ENCODE data around the gene EPS8L2. TPM values are rescaled to one million over a fixed set of nuclear protein-coding genes. Genes with fewer than 3 reads are reported as not detected.

The EPS8L2 gene
- total RNA-seq, 4 donors from 2014 or later = 14.1 to 27.6 (median 22.3) TPM

GRCh38 chr11:693887-694562 is 12.0 kb upstream of the EPS8L2 start:
- no peak for TF ChIP-seq CTCF (IDR thresholded peaks at IDR 0.05)
- DNase-seq (ENCODE audit: low spot score) (no peak), ATAC-seq (ENCODE audit: low FRiP score) (no peak)

- no peak for TF ChIP-seq CTCF (IDR thresholded peaks at IDR 0.05)
- peak; percentile 91 for DNase-seq (ENCODE audit: low spot score)
- peak; percentile 94 for ATAC-seq (ENCODE audit: low FRiP score)
These were observed 11.3 kb upstream of the EPS8L2 start, which contains the start of gene DEAF1 for GRCh38 chr11:694563-695287. Gene DEAF1 (minus strand): TSS chr11:695222. CDS start chr11:695047, 175 bp downstream.

- ATAC-seq (ENCODE audit: low FRiP score) = no peak
- DNase-seq (ENCODE audit: low spot score) = no peak
- no peak for TF ChIP-seq CTCF (IDR thresholded peaks at IDR 0.05)
These were observed 10.8 kb upstream of the EPS8L2 start for GRCh38 chr11:695288-695537.

- ATAC-seq (ENCODE audit: low FRiP score) (peak; percentile 89), DNase-seq (ENCODE audit: low spot score) (peak; percentile 96)
- TF ChIP-seq CTCF (IDR thresholded peaks at IDR 0.05) = no peak
These were observed 10.3 kb upstream of the EPS8L2 start, which contains the start of gene TMEM80 for GRCh38 chr11:695538-696248. Gene TMEM80 (plus strand): TSS chr11:695816. CDS start chr11:695828, 12 bp downstream.

- ATAC-seq (ENCODE audit: low FRiP score) (no peak), DNase-seq (ENCODE audit: low spot score) (no peak)
- TF ChIP-seq CTCF (IDR thresholded peaks at IDR 0.05) = no peak
These were observed 9.0 kb upstream of the EPS8L2 start for GRCh38 chr11:696955-697491.

- TF ChIP-seq CTCF (IDR thresholded peaks at IDR 0.05) = no peak
- no peak for ATAC-seq (ENCODE audit: low FRiP score)
- DNase-seq (ENCODE audit: low spot score) = no peak
These were observed 8.2 kb upstream of the EPS8L2 start for GRCh38 chr11:697811-698311.
